PC-3 (cell line): ENCODE measurements around the gene RPS8. TPM values are rescaled to one million over a fixed set of nuclear protein-coding genes. Genes with fewer than 3 reads are reported as not detected.

Experiments
- ATAC-seq: fragments of 200-7000 bp; cut with Tn5 transposase; 2 replicates; pipeline ENCODE4 v1.9.1; 2020; ENCODE audit warnings: mild to moderate bottlenecking, moderate library complexity
- BruUV-seq: library from RNA; stranded (reverse); fragments of 400-500 nt; replicated peaks from 2 replicates; lab custom pipeline; 2021; lab: Mats Ljungman, UMichigan
- CTCF ChIA-PET: fragments of 300-600 bp; sonication (Branson Sonifier 250); formaldehyde crosslinking; loops from one replicate; lab custom pipeline; 2022; ENCODE audit warnings: antibody characterized with exemption; lab: Charles Lee
- POLR2A ChIA-PET: fragments of 300-600 bp; sonication (Branson Sonifier 250); formaldehyde crosslinking; loops from one replicate; lab custom pipeline; 2022; ENCODE audit warnings: antibody characterized with exemption; ENCODE audit not compliant: unreplicated experiment; lab: Charles Lee
- DNase-seq: peaks from one replicate; pipeline ENCODE4 v3.0.0-alpha.2; 2015
- H2AFZ ChIP-seq: fragments of 300-600 bp; sonication (generic); 2 replicates; pipeline ENCODE4 v1.6.0; 2016; ENCODE audit warnings: antibody characterized with exemption, low read length
- H3F3A ChIP-seq: fragments of 300-600 bp; sonication (generic); one replicate; pipeline ENCODE4 v1.6.0; 2017; ENCODE audit warnings: antibody characterized with exemption, low read length, control low read depth, mild to moderate bottlenecking; ENCODE audit not compliant: unreplicated experiment
- H3K27ac ChIP-seq: fragments of 300-600 bp; sonication (generic); 2 replicates; pipeline ENCODE4 v1.5.1; 2016; ENCODE audit warnings: mild to moderate bottlenecking, low read length
- H3K27me3 ChIP-seq: fragments of 300-600 bp; sonication (generic); 2 replicates; pipeline ENCODE4 v1.6.1; 2016; ENCODE audit warnings: low read length, mixed read lengths
- H3K36me3 ChIP-seq: fragments of 300-600 bp; sonication (generic); 2 replicates; pipeline ENCODE4 v1.6.1; 2016; ENCODE audit warnings: low read depth, mixed run types, low read length, mixed read lengths
- H3K4me1 ChIP-seq: fragments of 300-600 bp; sonication (generic); 2 replicates; pipeline ENCODE4 v1.5.1; 2016; ENCODE audit warnings: low read length; ENCODE audit not compliant: insufficient read depth
- H3K4me2 ChIP-seq: fragments of 300-600 bp; sonication (generic); 2 replicates; pipeline ENCODE4 v1.6.0; 2016; ENCODE audit warnings: low read length
- H3K4me3 ChIP-seq: fragments of 300-600 bp; sonication (generic); 2 replicates; pipeline ENCODE4 v1.5.1; 2016; ENCODE audit warnings: mild to moderate bottlenecking, low read length, mixed read lengths
- H3K79me2 ChIP-seq: fragments of 300-600 bp; sonication (generic); 2 replicates; pipeline ENCODE4 v1.6.1; 2017; ENCODE audit warnings: low read length, mixed read lengths
- H3K9ac ChIP-seq: fragments of 300-600 bp; sonication (generic); 2 replicates; pipeline ENCODE4 v1.6.0; 2016; ENCODE audit warnings: mild to moderate bottlenecking, low read length
- H3K9me2 ChIP-seq: fragments of 300-600 bp; sonication (generic); replicated peaks from 2 replicates; pipeline ENCODE4 v1.6.1; 2016; ENCODE audit warnings: mixed run types, low read length, mixed read lengths
- H3K9me3 ChIP-seq: fragments of 300-600 bp; sonication (generic); 2 replicates; pipeline ENCODE4 v1.6.1; 2016; ENCODE audit warnings: low read length, mixed read lengths
- H4K20me1 ChIP-seq: fragments of 300-600 bp; sonication (generic); 2 replicates; pipeline ENCODE4 v1.6.1; 2016; ENCODE audit warnings: low read length, mixed read lengths
- EZH2 ChIP-seq: fragments of 300-600 bp; sonication (generic); IDR thresholded peaks from one replicate; pipeline ENCODE4 v1.6.1; 2017; ENCODE audit warnings: antibody characterized with exemption, mild to moderate bottlenecking, low read length; ENCODE audit not compliant: unreplicated experiment
- EZH2phosphoT487 ChIP-seq: fragments of 300-600 bp; sonication (generic); IDR thresholded peaks from 2 replicates; pipeline ENCODE4 v1.6.1; 2018; ENCODE audit warnings: mild to moderate bottlenecking, antibody characterized with exemption, low read length, borderline replicate concordance
- intact Hi-C: fragments of 100-400 bp; cut with micrococcal nuclease; formaldehyde crosslinking; loops from 2 replicates; pipeline ENCODE4 v1.9.0; 2023
- total RNA-seq: library from RNA; depleted of rRNA; stranded (reverse); fragments of >200 nt; gene quantifications from 2 replicates; pipeline ENCODE4 v1.2.3, GENCODE V29; 2014
- TF ChIP-seq, protein P1 (sequence below): fragments of 300-600 bp; sonication (generic); conservative IDR thresholded peaks from 2 replicates; pipeline ENCODE4 v1.5.1; 2017; ENCODE audit warnings: antibody characterized with exemption, low read depth, mild to moderate bottlenecking, low read length

RPS8 gene
- total RNA-seq, 1 experiment from 2014 or later, result 1,663 TPM

GRCh38 chr1:44786138-44786840 is 10.9 kb downstream of the RPS8 start:
- Histone ChIP-seq H3K4me2 (no peak overlapping the region), H3K4me3 (no peak overlapping the region), H3F3A (peaks cover 5% of the 10 kb centered on the region), H4K20me1 (no peaks in the 10 kb centered on the region), H2AFZ (no peak overlapping the region), H3K4me1 (no peaks in the 10 kb centered on the region), H3K27ac (no peak overlapping the region), H3K9me2 (no peaks in the 10 kb centered on the region), H3K9ac (no peak overlapping the region), H3K27me3 (no peaks in the 10 kb centered on the region), H3K79me2 (no peaks in the 10 kb centered on the region), H3K36me3 (peaks cover 3% of the 10 kb centered on the region; the same call in 1 of the 2 replicates), H3K9me3 (no peaks in the 10 kb centered on the region)
- CTCF ChIA-PET, result no interaction called here
- TF ChIP-seq EZH2phosphoT487, result no peak
- TF ChIP-seq, protein P1, sequence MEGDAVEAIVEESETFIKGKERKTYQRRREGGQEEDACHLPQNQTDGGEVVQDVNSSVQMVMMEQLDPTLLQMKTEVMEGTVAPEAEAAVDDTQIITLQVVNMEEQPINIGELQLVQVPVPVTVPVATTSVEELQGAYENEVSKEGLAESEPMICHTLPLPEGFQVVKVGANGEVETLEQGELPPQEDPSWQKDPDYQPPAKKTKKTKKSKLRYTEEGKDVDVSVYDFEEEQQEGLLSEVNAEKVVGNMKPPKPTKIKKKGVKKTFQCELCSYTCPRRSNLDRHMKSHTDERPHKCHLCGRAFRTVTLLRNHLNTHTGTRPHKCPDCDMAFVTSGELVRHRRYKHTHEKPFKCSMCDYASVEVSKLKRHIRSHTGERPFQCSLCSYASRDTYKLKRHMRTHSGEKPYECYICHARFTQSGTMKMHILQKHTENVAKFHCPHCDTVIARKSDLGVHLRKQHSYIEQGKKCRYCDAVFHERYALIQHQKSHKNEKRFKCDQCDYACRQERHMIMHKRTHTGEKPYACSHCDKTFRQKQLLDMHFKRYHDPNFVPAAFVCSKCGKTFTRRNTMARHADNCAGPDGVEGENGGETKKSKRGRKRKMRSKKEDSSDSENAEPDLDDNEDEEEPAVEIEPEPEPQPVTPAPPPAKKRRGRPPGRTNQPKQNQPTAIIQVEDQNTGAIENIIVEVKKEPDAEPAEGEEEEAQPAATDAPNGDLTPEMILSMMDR, result peak; percentile 69
- no peak for TF ChIP-seq EZH2
- DNase-seq (peak; percentile 29), ATAC-seq (no peak)
- POLR2A ChIA-PET, result no interaction called here
- intact Hi-C loops, result no loop called here
- BruUV-seq, result no TSS peak

DNA sequence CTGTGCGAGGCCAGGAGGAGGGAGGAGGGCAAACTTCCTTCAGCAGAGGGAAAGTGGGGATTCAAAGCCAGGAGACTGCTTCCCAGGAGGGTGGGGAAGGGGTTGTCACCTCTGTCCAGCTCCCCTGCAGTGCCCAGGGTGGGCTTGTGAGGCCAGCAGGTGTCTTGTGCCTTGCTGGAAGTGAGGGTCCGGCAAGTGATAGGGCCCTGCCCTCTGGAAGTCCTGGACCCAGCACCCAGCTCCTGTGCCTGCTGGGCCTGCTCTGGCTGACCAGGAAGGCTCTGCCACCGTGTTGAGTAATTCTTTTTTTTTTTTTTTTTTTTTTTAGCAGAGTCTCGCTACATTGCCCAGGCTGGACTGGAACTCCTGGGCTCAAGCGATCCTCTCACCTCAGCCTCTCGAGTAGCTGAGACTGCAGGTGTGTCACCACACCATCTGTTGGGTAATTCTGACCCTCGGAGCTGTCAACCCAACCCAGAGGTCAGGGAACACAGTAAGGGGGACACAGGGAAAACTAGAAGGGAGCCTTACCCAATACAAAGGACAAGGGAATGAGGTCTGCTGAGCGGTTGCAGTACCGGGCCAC is 11.6 kb downstream of the RPS8 start:
- H3K79me2 ChIP-seq, result no peaks in the 10 kb centered on the region
- H4K20me1 ChIP-seq, result no peaks in the 10 kb centered on the region
- POLR2A ChIA-PET, result no interaction called here
- intact Hi-C loops, result no loop called here
- DNase-seq, result no peak
- no peaks in the 10 kb centered on the region for H3K9me3 ChIP-seq
- no peaks in the 10 kb centered on the region for H3K4me1 ChIP-seq
- no peak overlapping the region for H3K27ac ChIP-seq
- no peaks in the 10 kb centered on the region for H3K36me3 ChIP-seq
- TF ChIP-seq, protein P1, result no peak
- no peak for TF ChIP-seq EZH2
- no peak for TF ChIP-seq EZH2phosphoT487
- no peaks in the 10 kb centered on the region for H3F3A ChIP-seq
- BruUV-seq, result no TSS peak
- no peak overlapping the region for H3K9ac ChIP-seq
- H3K4me2 ChIP-seq, result no peak overlapping the region
- H3K27me3 ChIP-seq, result no peaks in the 10 kb centered on the region
- H2AFZ ChIP-seq, result no peak overlapping the region
- H3K9me2 ChIP-seq, result no peaks in the 10 kb centered on the region
- ATAC-seq, result no peak
- CTCF ChIA-PET, result no interaction called here
- H3K4me3 ChIP-seq, result no peak overlapping the region

GRCh38 chr1:44787506-44787905 is 12.2 kb downstream of the RPS8 start:
- no TSS peak for BruUV-seq
- CTCF ChIA-PET, result no interaction called here

More at GRCh38 chr1:44787506-44787905, 12.2 kb downstream of the RPS8 start:
- no peaks in the 10 kb centered on the region for H3K27me3 ChIP-seq
- no peaks in the 10 kb centered on the region for H3K9me3 ChIP-seq
- H3K79me2 ChIP-seq, result no peaks in the 10 kb centered on the region
- POLR2A ChIA-PET, result interaction anchor here (0.6 kb wide), 1 partner anchor 56 kb away, joined by 4 read pairs; no protein-coding TSS in a partner anchor
- intact Hi-C loops, result no loop called here
- no peaks in the 10 kb centered on the region for H3K9me2 ChIP-seq
- H3K27ac ChIP-seq, result no peak overlapping the region
- no peak overlapping the region for H2AFZ ChIP-seq
- H3K4me1 ChIP-seq, result no peaks in the 10 kb centered on the region
- H4K20me1 ChIP-seq, result no peaks in the 10 kb centered on the region
- DNase-seq (no peak), ATAC-seq (no peak)
- TF ChIP-seq EZH2 (no peak), EZH2phosphoT487 (no peak)
- TF ChIP-seq, protein P1, result no peak
- H3K4me2 ChIP-seq, result no peak overlapping the region
- H3K4me3 ChIP-seq, result no peak overlapping the region
- H3K36me3 ChIP-seq, result no peaks in the 10 kb centered on the region
- no peak overlapping the region for H3K9ac ChIP-seq
- no peaks in the 10 kb centered on the region for H3F3A ChIP-seq
